Muscle of arm (tissue), 12 donors: ENCODE data around the gene HOXD3. TPM values are rescaled to one million over a fixed set of nuclear protein-coding genes. Genes with fewer than 3 reads are reported as not detected.

ENCODE experiments used
- DNase-seq: peaks from one replicate; pipeline ENCODE4 v3.0.0-alpha.2; 2013
- polyA plus RNA-seq, 12 donors: library from polyadenylated mRNA; unstranded; fragments of 120-200 nt; gene quantifications; one replicate each; pipeline ENCODE4 v1.2.1, GENCODE V29; 2013; ENCODE audit not compliant: insufficient read length in 12 of 12

Gene HOXD3
- polyA plus RNA-seq, 12 donors, result 1.8 to 4.8 (median 2.4) TPM; not detected in 2

DNA sequence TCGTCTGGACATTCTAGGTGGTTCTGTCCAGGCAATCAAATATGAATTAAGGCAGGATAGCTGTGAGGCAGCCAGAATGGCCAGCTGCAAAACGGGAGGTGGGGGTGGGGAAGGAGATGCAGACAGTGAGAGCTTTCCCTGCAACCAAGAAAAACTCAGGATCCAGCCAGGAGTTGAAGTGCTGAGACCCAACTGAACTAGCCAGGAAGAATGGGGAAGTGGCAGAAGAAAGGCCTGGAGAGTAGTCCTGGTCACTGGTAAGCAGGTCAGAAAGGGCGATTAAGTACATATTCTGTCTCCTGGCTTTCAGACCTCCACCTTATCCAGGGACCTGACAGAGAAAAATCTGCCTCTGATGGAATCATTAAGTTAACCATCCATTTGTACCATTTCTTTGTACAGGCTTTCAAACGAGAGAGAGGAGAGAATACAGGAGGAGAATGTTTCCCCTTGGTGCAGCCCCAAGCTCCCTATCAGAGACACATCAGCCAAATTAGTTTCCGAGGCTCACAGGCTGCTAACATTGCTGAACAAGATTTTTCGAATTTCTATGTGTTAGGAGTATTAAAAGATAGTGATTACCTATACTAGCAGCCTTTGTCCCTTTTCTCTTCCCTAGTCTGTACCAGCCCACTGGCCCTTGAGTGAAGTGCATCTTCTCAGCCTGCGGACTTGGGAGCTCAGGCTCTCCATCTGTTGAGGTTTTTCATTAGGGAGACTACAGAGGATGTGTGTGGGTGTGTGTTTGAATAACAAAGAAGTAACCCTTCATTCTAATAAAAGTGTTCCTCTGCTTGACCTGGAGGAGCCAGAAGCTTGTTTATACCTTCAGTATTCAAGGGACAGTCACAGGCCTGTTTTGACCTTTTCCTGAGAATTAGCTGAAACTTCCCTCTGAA lies 18.9 kb downstream of the HOXD3 start:
- no peak for DNase-seq

DNA sequence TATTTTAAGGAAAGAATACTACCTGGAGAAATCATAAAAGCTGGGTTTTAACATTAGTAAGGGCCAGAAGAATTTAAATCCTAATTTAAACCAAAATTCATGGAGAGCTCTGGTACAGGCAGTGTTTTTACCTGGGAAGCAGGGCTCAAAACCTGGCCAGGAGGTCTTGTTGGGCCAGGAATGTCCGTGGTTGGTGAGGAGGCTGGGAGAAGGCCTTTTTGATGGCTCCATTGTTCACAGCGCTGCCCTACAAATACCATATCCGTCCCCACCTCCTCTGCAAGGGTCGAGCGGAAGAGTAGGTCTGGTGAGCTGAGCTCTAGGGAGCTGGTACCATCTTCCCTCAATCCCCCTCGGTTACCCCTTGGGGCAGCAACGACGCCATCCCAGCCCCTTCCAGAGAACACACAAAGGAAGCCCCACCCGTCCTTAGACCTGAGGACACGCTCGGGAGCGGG lies 20.5 kb downstream of the HOXD3 start:
- DNase-seq, result no peak

DNA sequence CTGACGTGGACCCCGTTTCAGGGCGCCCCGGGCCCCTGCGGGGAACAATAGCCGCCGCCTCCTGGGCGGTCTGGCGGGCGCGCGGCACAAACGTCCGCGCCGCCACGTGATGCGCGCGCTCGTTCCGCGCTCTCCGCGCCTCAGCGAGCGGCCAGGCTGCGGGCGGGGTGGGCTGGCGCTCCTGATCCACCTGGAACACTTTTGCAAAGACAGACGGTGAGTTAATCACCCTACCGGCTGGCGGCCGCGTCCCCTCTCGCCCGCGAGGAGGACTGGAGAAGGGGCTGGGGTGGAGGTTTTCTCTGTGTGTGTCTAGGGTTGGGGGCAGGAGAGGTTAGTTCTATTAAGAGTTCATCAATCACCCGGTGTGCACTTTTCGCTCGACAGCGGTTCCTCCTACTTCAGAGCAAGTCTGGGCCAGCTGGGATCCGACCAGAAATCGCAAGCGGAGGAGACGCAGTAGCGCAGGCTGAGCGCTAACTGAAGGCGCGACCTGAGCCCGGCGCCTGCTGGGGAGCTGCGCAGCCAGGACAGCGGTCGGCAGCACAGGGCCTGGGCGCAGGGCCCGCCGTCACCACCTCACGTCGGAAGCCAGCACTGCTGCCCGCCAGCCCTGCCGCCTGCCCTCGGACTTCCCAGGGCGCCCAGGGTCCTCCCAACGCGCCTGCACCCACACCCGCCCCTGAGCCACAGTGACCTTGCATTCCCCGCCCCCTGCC lies 21.1 kb downstream of the HOXD3 start:
- no peak for DNase-seq

DNA sequence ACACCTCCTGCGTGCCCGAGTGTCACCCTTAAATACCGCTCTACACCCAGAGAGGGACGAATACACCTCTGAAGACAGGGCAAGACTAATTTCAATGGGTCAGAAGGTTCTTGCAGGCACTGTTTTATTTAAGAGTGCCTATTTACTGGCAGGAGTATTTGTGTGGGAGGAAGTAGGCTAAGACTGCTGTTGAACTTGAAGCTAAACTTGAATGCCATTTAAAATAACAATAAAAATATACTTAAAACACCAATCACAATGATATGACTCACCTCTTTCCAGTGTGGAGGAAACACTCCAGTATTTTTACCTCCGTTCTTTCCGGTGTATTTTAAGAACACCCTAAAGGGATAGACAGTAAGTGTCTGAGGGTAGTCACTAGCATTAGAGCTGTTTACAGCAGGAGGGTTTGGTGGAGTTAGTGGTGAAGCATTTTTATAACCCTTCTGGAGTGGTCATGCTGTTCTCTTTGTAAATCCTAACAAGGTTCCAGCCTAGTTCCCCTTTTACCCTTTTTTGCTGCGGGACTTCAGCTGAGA lies 21.7 kb downstream of the HOXD3 start:
- no peak for DNase-seq

DNA sequence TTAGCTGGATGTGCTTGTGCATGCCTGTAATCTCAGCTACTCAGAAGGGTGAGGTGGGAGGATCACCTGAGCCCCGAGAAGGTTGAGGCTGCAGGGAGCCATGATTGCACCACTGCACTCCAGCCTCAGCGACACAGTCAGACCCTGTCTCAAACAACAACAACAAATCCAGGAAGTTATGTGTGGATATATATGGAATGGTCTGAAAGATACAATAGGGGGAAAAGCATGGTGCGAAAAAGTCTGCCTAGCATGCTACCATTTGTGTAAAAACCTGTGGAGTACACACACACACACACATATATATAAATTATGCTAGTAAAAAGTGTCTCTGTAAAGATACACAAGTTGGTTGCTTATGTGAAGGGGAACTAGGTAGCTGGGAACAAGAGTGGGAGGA lies 24.4 kb downstream of the HOXD3 start:
- no peak for DNase-seq

DNA sequence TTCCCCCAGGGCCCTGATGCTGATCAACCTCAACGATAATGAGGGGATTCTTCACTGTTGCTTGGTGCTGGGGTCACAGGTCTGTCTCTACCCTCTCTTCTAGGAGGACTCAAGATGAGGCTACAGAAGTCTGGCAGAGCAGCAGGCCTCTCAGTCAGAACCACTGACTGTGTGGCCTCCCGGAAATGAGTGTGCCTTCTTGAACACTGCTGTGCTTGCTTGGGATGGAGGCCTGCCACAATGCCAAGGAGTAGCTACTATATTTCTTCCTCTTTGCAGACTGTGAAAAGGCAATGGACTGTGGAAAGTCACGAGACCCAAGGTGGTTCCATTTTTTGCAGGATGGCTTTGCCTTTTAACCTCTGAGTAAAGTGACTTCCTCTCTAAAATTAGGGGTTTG lies 25.6 kb downstream of the HOXD3 start:
- no peak for DNase-seq

DNA sequence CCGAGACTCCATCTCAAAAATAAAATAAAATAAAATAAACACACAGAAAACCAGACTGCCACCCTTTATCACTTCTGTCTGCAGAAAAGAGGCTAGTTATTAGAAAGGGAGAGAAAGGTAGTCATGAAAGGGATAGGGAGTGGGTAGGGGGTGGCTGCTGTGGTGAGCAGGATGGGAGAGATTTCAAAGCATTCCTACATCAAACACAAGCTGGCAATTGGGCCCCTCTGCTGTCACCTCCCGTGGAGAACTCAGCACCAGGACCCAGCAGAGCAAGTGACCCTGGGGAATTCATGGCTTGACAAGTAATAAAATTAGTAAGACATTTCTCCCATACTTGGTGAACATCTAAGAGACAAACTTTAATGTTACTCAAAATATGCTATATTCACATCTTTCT lies 27.6 kb downstream of the HOXD3 start:
- DNase-seq, result no peak

DNA sequence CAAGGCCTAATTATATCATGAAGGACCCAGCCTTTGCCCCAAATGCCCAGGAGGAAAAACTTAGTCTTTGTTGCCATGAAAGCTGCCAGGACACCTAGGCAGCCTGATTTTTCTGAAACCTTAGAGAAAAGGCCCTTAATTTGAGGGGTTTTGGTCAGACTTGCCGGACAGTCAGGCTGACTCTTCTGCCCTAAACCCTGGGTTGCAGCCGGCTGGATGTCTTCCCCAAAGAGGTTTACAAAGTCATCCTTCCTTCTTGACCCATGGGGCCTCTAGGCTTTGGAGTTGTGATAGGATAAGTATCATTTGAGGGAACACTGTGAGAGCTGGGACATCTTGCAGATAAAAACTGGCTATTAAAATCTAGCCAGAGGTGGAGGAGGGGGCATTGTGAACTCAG lies 28.9 kb downstream of the HOXD3 start:
- DNase-seq, result no peak

DNA sequence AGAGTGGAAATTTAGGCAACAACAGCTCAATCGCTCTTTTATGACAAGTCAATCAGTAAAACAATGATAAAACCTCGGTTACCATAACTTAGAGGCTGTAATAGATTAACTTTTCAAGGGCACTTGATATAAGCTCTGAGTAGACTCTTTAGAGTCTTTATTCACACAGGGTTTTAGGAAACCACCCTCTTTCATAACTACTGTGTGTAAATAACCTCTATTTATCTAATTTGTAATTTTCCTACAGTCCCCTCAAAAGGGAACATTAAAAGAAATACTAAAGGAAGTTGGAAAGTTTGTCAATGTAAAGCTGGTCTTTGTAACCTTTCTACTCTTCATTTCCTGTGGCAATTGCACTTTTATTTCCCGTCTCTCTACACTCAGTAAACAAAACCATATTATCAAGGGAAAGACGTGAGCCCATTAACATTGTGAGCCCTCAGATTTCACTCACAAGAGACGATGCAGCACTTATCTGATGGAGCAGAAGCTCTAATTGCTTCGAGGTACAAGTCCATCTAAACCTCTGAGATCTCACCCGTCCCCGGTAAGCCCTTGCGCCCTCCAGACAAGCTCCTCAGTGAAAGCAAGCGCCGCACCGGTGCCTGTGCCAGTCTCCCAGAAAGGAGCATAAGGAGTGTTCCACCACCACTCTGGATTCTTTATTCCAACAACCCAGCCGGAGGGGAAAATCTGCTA lies 30.2 kb downstream of the HOXD3 start:
- no peak for DNase-seq

DNA sequence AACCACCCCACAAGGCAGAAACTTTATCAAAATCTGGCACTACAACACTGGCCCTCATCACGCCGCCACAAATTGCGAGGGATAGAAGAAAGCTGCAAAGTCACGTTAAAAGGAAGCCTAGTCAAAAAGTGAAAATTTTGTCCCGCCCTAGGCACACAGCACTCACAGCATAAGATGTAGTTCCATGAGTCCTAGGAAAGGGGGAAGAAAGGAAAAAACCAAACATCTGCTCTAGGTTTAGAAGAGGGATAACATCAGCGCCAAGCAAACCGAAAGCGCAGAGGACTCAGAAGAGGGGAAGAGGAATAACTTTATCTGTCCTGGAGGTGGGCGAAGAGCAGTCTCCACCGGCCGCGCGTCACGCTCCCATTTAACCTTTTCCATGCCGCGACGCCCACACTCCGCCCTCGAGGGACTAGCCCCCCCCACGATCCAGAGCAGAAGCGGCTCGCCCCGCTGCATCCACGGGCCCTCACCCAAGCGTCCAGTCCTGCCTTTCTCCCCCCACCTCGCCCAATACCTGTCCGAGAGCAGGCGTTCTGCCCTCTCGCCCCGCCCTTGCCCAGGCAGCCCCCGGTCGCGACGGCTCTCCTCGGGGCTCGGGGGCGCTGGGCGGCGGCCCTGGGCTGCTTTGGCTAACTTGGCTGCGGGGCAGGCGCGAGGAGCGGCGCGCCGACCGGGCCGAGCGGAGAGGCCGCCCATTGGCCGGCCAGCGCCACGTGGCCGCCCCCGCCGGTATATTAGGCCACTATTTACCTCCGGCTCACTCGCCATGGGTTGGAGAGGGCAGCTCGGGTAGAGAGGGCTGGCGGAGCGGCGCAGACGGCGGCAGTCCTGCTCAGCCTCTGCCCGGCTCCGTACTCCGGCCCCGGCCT lies 31.0 kb downstream of the HOXD3 start, which contains the start of gene HOXD1:
Gene HOXD1, plus strand, starts transcription at position 770 of the 875 bp plus-strand sequence. CDS start 134 bp downstream, outside the sequence.
- DNase-seq, result no peak

DNA sequence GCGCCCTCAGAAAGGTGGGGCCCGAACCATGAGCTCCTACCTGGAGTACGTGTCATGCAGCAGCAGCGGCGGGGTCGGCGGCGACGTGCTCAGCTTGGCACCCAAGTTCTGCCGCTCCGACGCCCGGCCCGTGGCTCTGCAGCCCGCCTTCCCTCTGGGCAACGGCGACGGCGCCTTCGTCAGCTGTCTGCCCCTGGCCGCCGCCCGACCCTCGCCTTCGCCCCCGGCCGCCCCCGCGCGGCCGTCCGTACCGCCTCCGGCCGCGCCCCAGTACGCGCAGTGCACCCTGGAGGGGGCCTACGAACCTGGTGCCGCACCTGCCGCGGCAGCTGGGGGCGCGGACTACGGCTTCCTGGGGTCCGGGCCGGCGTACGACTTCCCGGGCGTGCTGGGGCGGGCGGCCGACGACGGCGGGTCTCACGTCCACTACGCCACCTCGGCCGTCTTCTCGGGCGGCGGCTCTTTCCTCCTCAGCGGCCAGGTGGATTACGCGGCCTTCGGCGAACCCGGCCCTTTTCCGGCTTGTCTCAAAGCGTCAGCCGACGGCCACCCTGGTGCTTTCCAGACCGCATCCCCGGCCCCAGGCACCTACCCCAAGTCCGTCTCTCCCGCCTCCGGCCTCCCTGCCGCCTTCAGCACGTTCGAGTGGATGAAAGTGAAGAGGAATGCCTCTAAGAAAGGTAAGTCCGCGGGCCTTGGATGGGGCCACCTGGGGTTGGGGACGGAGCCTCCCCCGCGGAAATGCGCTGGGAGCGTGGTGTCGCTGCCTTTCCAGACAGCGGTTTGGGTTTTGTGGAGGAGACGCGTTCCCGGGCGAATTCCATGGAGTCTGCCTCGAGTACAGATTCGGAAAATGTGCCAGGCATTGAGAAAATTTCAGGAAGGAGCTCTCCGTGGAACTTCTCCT lies 31.9 kb downstream of the HOXD3 start:
- no peak for DNase-seq

DNA sequence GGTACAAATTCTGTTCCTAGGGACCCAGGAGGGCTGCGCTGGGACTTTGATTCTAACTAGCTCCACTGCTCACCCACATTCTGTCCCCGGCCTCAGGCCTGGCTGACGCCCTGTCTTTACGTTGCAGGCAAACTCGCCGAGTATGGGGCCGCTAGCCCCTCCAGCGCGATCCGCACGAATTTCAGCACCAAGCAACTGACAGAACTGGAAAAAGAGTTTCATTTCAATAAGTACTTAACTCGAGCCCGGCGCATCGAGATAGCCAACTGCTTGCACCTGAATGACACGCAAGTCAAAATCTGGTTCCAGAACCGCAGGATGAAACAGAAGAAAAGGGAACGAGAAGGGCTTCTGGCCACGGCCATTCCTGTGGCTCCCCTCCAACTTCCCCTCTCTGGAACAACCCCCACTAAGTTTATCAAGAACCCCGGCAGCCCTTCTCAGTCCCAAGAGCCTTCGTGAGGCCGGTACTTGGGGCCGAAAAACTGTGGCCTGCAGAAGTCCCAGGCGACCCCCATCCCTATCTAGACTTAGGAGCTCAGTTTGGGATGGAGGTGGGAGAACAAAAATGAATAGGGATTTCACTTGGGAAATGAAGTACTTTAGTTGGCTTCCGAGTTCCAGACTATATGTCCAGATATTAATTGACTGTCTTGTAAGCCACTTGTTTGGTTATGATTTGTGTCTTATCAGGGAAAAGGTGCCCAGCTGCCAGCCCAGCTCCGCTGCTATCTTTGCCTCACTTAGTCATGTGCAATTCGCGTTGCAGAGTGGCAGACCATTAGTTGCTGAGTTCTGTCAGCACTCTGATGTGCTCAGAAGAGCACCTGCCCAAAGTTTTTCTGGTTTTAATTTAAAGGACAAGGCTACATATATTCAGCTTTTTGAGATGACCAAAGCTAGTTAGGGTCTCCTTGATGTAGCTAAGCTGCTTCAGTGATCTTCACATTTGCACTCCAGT lies 32.9 kb downstream of the HOXD3 start:
- no peak for DNase-seq

DNA sequence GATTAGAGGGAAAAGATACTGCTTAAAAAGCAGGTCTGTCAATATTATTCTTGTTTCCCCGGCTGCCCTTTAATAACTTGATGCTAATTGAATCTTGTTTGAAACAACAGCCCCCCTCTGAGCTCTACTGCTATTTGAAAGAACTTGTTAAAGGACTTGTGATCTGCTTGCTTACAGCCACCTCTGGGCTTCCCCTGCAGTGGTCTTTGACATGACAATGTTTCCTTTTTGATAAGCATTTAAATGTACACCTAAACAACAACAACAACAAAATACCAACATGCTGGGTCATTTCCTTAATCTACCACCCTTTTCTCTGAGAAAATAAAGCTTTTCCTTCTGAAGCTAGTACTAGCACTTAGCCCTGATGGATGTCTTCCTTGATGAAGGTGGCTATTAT lies 35.2 kb downstream of the HOXD3 start:
- DNase-seq, result no peak

DNA sequence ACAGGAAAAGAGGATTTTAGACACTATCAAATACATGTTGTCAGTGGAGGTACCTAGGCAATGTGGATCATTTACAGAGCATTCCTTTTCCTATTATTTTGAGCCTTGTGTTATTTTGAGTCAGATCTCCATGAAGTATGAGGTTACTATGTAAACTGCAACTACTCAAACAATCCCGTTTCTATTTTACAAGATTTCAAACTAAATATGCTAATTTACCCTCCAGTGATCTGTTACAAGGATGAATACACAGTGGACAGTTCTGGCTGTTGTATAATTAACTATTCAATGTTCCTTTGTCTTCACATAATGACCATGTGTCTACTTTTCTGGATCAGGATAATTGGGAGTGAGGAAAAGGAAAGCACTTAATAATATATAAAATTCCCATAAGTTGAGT lies 35.9 kb downstream of the HOXD3 start:
- no peak for DNase-seq

DNA sequence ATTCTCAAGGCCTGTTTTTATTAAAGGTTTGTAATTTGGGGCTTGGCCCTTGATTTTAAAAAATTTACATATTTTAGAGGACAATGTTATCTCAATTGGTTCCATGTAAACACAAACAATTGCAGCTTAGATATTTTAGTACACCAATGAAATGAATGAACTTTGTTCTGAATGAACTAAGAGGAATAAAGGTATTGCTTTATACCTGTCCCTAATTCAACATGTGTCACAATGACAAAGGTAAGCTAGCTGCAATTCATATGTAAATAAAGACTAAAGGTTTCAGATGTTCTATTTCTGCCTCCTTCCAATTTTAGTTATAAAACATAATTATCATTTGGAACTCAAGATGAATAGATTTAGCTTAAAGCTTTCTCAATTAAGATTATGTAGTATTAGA lies 42.8 kb downstream of the HOXD3 start:
- no peak for DNase-seq

DNA sequence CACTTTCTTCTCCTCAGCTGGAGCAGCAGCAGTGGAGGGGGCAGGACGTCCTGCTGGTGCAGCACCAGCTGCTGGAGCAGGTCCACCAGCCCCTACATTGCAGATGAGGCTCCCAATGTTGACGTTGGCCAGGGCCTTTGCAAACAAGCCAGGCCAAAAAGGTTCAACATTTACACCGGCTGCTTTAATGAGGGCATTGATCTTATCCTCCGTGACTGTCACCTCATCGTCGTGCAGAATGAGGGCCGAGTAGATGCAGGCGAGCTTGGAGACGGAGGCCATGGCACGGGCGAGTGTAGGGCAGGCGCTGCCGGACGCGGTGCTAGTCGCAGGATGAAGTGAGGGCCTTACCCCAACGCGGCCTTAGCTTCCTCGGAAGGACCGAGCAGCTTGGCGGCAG lies 43.9 kb downstream of the HOXD3 start:
- DNase-seq, result no peak

DNA sequence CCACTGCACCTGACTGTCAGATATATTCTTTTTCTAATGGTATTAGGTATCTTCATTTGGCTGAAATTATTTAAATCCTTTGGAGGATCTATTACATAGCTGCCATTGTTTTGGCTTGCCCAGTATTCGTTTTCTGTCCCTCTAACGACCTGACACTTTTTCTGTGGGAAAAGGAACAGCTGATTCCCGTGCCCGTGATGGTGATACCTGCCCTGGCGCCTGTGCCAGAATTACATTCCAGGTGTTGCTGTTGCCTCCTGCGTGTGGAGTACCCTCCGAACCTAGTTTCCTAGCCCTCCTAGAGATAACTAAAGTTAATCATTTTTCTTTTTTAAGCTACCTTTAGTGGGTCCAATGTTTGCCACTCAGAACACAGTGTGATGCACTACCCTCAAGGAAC lies 45.4 kb downstream of the HOXD3 start:
- DNase-seq, result no peak

DNA sequence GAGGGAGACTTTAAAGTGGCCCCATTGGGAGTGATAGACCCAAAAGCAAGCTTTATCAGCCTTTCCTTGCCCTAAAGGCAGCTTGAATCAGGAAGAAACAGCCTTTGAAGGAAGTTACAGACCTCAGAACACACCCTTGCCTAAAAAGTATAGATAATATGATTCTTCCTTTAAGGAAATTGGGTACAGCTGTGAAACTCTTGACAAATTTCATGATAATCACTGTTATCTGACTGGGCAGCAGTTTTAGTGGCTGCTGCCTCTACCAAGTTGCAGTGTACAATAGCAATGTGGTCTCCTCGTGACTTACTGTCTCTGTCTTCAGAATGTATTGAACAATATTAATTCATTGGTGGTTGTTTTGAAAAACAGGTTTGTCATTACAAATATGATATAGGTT lies 48.0 kb downstream of the HOXD3 start:
- DNase-seq, result no peak

DNA sequence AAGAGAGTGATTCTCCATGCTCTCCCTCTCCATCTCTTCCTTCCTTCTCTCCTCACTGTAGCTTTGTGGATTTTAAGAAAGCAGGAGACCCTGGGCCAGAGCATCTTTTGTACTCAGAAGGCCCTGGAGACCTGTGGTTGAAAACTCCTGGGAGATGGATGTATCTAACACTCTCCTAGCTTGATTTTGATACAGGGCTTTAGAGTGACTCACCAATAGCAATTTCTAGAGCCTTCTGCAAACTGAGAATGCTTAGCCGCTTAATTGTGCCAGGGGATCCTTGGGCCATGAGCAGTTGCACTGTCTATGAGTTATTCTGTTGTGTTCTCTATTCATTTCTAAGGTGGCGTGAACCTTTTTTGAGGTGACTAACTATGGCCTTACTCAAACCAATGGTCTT lies 49.0 kb downstream of the HOXD3 start:
- no peak for DNase-seq
